ENCODE measurements around the gene TPM4.

TPM4 gene

GRCh38 chr19:16071072-16071691 lies 5.1 kb upstream of the TPM4 start:
- TF ChIP-seq TCF12 (IDR thresholded peaks at IDR 0.05; ENCODE audit: low read depth) (no peak), YY1 (IDR thresholded peaks at IDR 0.05; ENCODE audit: low read depth) (no peak), ZBTB7A (IDR thresholded peaks at IDR 0.05; ENCODE audit: low read depth) (no peak), RAD21 (IDR thresholded peaks at IDR 0.05; ENCODE audit: low read depth) (no peak), NFIC (IDR thresholded peaks at IDR 0.05) (no peak), REST (IDR thresholded peaks at IDR 0.05; ENCODE audit: low read depth) (no peak), CREB1 (IDR thresholded peaks at IDR 0.05; ENCODE audit: low read depth) (no peak), CEBPB (IDR thresholded peaks at IDR 0.05) (no peak), EGR1 (IDR thresholded peaks at IDR 0.05) (no peak), EP300 (IDR thresholded peaks at IDR 0.05; ENCODE audit: borderline replicate concordance) (no peak), TEAD4 (IDR thresholded peaks at IDR 0.05) (no peak), FOXM1 (IDR thresholded peaks at IDR 0.05; ENCODE audit: borderline replicate concordance, low read depth) (no peak), TAF1 (IDR thresholded peaks at IDR 0.05; ENCODE audit: low read depth) (no peak)
- TF ChIP-seq, protein P1, sequence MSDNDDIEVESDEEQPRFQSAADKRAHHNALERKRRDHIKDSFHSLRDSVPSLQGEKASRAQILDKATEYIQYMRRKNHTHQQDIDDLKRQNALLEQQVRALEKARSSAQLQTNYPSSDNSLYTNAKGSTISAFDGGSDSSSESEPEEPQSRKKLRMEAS (IDR thresholded peaks at IDR 0.05): no peak
- TF ChIP-seq, protein P2, sequence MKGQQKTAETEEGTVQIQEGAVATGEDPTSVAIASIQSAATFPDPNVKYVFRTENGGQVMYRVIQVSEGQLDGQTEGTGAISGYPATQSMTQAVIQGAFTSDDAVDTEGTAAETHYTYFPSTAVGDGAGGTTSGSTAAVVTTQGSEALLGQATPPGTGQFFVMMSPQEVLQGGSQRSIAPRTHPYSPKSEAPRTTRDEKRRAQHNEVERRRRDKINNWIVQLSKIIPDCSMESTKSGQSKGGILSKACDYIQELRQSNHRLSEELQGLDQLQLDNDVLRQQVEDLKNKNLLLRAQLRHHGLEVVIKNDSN (IDR thresholded peaks at IDR 0.05): no peak

DNA sequence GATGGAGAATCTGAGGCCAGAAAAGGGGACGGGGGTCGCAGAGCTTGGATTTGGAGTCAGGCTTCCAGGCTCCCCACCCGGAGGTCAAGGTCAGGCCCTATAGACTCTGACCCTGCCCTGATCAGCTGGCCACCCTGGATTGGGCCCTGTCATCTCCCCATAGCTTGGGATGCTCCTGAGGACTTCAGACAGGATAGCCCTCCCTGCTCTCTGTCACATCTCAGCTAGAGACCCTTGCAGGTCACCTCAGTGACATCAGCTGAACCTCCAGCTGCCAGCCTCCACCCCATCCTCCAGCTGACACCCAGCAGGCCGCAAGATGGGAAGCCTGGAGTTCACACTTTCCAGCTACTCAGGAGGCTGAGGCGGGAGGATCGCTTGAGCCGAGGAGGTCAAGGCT lies 2.8 kb upstream of the TPM4 start:
- no peak for TF ChIP-seq ZBTB7A (IDR thresholded peaks at IDR 0.05; ENCODE audit: low read depth)
- TF ChIP-seq TCF12 (IDR thresholded peaks at IDR 0.05; ENCODE audit: low read depth): no peak
- no peak for TF ChIP-seq TAF1 (IDR thresholded peaks at IDR 0.05; ENCODE audit: low read depth)
- TF ChIP-seq, protein P2 (IDR thresholded peaks at IDR 0.05): no peak
- no peak for TF ChIP-seq CREB1 (IDR thresholded peaks at IDR 0.05; ENCODE audit: low read depth)
- TF ChIP-seq, protein P1 (IDR thresholded peaks at IDR 0.05): no peak
- TF ChIP-seq REST (IDR thresholded peaks at IDR 0.05; ENCODE audit: low read depth): no peak
- TF ChIP-seq RAD21 (IDR thresholded peaks at IDR 0.05; ENCODE audit: low read depth): no peak
- no peak for TF ChIP-seq CEBPB (IDR thresholded peaks at IDR 0.05)
- TF ChIP-seq YY1 (IDR thresholded peaks at IDR 0.05; ENCODE audit: low read depth): no peak
- TF ChIP-seq FOXM1 (IDR thresholded peaks at IDR 0.05; ENCODE audit: borderline replicate concordance, low read depth): no peak
- no peak for TF ChIP-seq EGR1 (IDR thresholded peaks at IDR 0.05)
- TF ChIP-seq TEAD4 (IDR thresholded peaks at IDR 0.05): no peak
- no peak for TF ChIP-seq NFIC (IDR thresholded peaks at IDR 0.05)

DNA sequence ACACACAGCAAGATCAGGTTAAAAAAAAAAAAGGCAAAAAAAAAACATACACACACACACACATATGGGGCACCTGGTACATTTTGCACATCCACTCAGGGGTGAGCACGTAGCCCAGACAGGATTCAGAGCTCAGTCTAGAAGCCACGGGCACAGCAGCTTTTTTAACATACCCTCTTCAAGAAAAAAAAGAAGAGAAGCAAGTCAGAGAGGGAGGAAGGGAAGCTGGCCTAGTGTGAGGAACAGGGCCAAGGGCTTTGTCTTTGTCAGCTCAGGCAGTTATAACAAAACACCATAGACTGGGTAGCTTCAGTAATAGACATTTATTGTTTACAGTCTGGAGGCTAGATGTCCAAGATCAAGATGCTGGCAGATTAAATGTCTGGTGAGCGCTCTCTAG lies 2.3 kb upstream of the TPM4 start:
- TF ChIP-seq REST (IDR thresholded peaks at IDR 0.05; ENCODE audit: low read depth) (no peak), FOXM1 (IDR thresholded peaks at IDR 0.05; ENCODE audit: borderline replicate concordance, low read depth) (no peak), ZBTB7A (IDR thresholded peaks at IDR 0.05; ENCODE audit: low read depth) (no peak), CREB1 (IDR thresholded peaks at IDR 0.05; ENCODE audit: low read depth) (no peak)

DNA sequence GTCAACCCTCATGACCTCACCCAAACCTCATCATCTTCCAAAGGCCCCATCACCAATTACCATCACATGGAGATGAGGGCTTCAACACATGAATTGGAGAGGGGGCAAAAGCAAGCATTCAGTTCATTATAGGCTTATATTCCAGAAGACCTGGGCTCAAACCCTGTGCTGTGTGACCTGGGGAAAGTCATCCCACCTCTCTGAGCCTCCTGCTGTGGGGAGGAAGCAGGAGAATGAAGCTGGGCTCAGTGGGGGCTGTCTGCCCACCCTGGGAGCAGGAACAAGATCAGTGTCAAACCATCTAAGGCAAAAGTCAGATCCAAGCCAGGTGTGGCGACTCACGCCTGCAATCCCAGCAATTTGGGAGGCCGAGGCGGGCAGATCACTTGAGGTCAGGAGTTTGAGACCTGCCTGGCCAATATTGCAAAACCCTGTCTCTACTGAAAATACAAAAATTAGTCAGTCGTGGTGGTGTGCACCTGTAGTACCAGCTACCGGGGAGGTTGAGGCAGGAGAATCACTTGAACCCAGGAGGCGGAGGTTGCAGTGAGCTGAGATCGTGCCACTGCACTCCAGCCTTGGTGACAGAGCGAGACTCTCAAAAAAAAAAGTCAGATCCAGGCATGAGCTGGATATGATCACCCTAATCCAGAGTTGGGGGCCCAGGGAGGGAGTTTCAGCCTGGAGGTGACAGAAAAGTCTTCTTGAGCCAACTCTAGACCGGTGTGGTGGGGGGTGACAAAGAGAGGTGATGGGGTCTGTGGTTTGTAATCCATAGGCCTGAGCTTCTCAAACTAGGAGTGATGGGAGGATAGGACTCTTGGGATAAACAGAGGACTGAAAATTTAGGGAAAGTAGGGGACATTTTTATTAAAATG lies 1.6 kb upstream of the TPM4 start:
- TF ChIP-seq TAF1 (IDR thresholded peaks at IDR 0.05; ENCODE audit: low read depth): no peak
- TF ChIP-seq, protein P2 (IDR thresholded peaks at IDR 0.05): no peak
